8988T (cell line): ENCODE measurements around the gene TJP1.
"Not testable (repeated sequence)": the region's sequence is repeated elsewhere in the genome, so short reads cannot be mapped to it uniquely, and the experiment has no call there.

Experiments
- DNase-seq: peaks from one replicate; pipeline ENCODE4 v3.0.0; 2011

Gene TJP1

DNA sequence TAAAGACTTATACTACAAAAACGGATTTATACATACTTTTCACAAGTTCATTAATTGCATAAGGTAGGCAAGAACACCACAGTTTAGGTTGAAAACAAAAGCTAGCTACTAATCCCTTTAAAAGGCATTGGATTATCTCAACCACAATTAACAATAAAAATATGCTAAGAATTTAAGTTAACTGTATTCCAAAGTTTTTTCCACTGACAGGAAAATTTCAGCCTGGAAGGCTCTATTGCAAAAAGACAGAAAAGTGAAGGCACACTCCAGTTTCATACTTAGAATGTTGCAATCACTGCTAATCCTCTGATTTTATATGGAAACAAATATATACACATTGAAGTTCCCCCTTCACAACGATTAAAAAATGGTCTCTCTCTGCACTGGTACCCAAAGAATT lies 71.5 kb downstream of the TJP1 start:
- DNase-seq: no peak

DNA sequence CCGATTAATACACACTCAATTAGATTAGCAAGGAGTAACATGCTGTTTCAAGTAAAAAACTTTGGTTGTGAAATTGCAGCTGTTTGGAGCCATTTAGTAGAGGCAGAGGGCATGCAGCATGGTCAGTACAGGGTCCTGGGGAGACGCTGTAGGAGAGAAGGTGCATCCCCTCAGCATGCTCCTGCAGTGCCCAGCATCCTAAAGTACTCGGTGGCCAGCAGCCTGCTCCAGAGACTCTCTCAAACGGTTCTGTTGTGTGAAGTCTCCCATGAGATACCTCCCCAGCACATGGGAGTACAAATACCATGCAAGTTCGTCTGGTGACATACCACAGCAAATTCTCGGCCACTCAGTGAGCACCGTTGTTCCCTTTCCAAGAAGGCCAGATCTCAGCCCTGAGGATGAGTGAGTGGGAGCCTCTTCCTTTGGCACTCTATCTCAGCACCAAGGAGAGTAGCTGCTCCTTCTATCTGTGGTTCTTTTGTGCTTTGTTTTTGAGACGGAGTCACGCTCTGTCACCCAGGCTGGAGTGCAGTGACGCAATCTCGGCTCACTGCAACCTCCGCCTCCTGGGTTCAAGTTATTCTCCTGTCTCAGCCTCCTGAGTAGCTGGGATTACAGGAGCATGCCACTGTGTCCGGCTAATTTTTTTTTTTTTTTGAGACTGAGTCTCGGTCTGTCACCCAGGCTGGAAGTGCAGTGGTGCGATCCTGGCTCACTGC lies 72.7 kb downstream of the TJP1 start:
- DNase-seq: no peak

DNA sequence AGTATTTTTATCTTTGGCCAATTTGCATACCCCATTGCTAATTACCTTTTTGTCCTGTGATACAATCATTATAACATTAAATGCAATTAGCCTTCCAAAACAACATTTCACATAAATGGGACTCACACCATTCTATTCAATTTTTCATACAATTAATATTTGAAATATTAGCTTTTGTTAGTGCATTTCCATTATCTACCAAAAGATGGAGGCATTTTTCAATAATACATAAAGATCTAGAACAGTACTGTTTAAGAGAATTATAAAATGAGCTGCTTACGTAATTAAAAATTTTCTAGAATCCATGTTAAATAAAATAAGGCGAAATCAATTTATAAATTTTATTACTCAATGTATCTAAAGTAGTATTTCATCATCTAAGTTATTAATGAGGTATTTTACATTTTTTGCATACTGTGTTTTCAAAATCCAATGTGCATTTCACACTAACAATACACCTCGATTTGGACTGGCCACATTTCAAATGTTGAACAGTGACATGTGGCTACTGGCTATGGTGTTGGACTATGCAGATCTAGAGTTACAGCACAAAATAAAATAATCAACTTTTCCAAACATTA lies 74.3 kb downstream of the TJP1 start:
- no peak for DNase-seq

DNA sequence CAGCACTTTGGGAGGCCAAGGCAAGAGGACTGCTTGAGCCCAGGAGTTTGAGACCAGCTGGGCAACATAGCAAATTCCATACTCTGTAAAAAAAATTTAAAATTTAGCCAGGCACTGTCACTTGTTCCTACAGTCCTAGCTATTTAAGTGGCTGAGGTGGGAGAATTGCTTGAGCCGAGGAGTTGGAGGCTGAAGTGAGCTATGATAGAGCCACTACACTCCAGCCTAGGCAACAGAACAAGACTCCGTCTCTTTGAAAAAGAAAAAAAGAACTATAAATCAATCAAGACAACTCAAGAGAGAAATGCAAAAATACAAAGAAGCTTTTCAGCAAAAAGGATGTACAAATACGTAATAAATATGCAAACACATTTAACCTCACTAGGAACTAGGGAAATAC lies 78.8 kb downstream of the TJP1 start:
- no peak for DNase-seq

DNA sequence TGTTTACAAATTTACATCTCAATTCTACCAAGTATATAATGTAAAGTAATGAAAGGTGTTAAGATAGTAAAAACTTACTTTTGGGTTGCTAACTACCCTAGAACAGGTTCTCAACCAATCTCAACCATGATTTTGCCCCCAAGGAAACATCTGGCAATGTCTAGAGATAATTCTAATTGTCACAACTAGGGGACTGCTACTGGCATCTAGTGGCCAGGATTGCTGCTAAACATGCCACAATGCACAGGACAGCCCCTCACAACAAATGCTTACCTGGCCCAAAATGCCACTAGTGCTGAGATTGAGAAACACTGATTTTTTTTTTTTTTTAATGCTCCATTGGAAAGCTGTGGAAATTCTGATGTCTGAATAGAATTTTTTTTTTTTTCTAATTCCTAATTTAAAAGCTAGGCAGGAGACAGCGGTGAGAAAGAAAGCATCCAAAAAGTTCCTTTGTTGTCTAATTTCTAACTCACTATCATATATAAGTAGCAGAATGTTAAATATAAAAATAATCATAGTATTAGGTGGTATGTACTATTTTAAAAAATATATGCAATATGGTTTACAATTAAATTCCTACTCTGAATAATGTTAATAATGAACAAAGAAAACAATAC lies 81.5 kb downstream of the TJP1 start:
- DNase-seq: no peak

DNA sequence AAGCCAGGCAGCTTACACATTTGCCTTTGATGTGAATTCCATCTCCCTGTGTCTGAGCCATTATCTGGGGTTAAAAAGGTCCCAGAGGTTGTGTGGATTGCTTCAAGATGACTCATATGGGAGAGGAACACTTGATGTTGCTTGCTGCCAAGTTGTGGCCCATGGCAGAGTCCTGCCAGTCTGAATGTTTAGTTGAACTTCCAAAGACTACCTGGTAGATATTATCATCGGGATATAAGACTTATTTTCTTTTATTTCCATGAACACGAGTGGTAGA lies 85.6 kb downstream of the TJP1 start:
- DNase-seq: no peak

DNA sequence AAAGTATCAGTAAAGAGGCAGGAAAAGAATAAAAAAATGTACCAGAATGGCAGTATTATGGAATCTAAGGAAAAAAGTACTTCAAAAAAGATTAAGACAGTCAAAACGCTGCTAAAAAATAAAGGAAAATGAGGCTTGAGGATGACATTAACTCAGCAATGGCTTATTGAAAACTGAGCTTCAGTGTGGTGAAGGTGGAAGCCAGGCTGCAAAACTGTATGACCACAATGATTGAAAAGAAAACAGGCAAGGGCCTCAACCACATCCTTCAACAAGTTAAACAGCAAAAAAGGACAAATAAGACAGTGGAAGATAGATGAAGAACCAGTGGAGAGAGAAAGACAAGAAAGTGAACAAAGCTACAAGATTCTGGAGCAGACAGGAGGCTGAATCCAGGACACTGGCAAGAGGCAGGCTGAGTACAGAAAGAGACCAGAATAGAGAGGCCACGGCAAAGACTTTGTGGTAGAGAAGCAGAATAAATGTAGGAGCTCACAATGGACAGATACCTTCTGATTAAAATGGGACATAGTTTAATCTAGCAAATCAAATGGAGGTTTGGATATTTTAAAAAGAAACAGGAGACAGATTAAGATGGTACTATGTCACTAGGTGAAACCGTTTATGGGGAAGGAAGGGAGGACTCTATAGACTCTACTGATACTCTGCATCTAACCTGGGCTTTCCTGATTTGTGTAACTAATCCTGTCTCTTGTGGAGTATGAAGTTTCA lies 86.1 kb downstream of the TJP1 start:
- DNase-seq: no peak

DNA sequence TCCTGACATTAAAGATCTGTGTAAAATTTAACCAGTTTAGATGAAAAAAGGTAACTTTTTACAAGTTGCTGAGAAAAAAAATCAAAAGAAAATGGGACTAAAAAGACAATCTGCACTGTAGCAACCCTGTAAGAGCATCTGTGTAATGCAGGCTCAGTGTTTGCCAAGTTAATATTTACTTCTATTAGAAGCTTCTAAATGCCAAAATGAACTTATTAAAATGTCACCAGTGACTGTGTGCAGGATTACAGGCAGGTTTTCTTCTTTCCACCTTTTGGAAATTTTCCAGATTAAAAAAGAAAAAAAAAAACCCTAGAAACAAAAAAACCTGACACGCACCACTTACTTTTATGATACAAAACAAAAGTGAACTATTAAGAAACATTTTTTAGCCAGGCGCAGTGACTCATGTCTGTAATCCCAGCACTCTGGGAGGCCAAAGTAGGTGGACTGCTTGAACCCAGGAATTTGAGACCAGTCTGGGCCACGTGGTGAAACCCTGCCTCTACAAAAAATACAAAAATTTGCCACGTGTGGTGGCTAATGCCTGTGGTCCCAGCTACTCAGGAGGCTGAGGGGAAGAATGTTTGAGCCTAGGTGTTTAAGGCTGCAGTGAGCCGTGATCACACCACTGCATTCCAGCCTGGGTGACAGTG lies 87.2 kb downstream of the TJP1 start:
- no peak for DNase-seq

DNA sequence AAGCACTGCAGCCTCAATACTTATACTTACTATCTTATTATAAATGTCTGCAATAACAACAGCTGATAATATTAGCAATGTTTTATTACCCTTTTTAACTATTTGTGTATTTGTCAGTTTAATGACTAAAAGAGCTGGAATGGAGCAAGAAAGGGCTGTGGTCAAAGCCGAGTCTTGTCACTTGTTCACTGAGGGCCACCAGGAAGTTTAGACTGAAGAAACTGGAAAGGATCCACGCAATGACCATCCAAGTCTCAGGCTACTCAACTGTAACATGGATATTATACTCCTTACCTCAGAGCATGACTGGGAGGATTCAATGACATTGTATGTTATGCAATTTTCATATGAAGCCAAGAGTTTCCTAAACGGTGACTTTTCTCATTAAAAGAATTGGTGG lies 90.4 kb downstream of the TJP1 start:
- no peak for DNase-seq

DNA sequence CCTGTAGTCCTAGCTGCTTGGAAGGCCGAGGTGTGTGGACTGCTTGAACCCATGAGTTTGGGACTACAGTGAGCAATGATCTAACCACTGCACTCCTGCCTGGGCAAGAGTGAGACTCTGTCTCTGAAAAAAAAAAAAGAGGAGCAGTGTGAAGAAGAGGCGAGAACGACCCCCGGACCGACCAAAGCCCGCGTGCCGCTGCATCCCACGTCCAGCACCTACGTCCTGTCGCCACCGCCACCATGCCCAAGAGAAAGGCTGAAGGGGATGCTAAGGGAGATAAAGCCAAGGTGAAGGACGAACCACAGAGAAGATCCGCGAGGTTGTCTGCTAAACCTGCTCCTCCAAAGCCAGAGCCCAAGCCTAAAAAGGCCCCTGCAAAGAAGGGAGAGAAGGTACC lies 91.8 kb downstream of the TJP1 start:
- DNase-seq: not testable (repeated sequence)

DNA sequence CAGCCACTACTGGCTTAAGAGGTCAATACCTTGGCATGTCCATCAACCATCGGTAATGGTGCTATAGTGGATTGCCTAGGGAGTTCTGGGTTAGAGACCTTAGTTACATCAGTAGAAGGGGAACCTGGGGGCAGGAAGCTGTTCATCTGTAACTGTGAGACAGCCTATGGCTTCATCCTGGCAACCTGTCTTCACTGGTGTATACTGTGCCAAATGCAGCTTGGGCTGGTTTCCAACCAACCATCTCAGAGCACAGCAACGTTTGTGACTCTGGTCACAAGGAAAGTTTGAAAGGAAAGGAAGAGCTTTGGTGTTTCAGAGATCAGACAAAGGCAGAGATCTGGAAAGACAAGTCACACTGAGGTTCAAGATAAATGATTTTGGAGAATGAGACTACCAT lies 93.8 kb downstream of the TJP1 start:
- no peak for DNase-seq

DNA sequence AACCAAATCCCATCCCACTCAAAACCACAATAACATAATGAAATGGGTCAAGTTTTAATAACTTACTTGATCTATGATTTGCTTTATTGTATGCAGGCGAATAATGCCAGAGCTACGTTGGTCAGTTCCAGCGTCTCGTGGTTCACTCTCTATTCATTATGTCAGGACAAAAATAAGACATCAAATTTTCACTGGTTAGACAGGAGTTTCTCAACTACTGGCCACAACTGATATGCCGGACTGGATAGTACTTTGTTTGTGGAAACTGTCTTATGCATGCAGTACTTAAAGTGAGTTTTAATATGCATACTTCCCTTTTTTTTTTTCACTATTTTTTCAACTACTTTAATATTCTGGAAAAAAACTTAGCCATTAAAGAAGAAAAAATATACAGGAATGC lies 94.4 kb downstream of the TJP1 start:
- no peak for DNase-seq

DNA sequence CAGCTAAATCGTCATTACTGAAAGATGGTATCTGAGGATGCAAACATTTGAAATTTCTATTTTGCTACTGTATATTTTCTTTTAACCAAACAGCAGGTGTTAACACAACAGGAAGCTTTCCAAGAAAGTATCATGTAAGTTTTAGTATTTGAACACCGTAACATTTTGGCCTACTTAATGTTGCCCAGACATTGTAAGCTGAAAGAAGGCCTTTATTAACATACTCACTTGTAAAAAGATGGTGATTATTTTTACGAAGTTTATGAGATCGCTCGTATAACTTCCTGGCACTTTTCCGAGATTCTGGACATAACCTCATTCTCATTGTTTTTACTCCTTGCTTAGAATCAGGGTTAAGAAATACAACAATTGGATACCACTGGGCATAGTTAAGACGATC lies 95.7 kb downstream of the TJP1 start:
- DNase-seq: no peak

DNA sequence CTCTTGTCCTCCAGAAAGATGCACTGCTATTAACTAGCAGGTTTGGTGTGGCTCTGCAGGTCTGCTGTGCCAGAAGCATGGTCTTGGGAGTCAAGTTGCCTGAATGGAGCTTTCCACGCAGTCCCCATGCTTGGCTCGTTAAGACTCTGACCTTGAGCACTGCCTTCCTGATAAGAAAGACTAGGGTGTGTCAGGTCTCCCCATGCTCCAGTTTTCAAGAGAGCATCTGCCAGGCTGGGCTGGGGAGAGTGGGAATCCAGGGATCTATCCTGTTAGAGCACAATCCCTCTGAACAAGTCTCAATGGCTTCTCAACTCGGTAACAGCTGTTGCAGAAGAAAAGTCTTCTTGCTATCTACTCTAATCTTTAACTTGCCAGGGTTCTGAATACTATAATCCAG lies 98.2 kb downstream of the TJP1 start:
- DNase-seq: no peak

DNA sequence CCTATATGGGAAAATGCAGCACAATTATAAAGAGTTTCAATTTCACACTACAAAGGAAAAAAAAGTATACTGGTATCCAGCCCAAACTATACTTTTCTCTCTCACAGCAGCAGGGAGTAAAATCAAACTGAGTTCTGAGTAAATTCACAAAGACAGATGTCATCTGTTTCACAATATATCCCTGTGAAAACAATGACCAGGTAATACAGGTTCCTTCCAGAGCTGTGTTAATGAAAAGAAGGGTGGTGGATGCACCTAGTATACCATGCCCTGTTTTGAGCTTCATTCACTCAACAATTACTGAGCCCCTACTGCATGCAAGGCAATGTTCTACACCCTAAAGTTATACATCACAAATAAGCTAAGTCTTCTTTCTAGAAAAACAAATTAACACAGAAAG lies 108.5 kb downstream of the TJP1 start:
- DNase-seq: no peak

DNA sequence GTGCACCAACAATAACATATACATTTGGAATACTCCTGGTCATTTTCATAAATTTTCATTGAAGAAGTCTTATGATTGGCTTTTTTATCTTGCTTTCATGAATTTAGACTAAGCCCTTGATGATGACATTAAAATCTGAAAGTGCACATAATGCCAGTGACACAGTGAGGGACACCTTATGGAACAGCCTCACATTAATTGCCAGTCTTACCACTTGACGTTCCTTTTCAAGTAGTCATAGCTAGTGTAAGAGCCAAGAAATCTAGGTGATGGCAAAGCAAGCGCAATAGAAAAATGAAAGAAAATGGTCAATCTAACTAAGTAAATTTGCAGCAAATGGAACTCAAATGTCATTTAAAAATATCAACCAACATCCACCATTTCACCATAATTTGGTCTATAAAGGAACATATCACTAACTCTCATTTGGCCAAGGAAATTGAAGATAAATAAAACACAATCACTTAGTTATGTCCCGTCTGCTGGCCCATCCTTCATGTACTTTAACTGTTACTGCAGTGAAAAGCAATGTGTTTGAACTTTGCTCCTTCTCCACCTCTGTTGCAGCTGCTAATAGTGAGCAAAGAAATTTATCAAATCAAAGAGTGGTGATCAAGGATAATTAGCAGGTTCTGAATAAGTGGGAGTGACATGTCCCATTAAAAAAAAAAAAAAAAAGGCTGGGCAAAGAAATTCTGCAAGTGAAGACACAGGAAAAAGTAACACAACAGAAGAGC lies 110.0 kb downstream of the TJP1 start:
- DNase-seq: no peak

DNA sequence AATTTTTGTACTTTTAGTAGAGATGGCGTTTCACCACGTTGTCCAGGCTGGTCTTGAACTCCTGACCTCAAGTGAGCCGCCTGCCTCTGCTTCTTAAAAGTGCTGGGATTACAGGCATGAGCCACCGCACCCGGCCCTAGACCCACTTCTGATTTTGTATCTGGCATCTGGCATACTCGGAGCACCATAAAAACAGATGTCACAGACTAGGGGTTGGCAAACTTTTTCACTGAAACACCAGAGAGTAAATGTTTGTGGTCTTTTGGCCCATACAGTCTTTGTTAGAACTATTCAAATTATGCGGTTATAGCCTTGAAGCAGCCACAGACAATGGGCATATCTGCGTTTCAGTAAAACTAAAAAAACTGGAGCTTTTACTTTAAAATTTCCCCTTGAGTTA lies 110.7 kb downstream of the TJP1 start:
- DNase-seq: no peak

DNA sequence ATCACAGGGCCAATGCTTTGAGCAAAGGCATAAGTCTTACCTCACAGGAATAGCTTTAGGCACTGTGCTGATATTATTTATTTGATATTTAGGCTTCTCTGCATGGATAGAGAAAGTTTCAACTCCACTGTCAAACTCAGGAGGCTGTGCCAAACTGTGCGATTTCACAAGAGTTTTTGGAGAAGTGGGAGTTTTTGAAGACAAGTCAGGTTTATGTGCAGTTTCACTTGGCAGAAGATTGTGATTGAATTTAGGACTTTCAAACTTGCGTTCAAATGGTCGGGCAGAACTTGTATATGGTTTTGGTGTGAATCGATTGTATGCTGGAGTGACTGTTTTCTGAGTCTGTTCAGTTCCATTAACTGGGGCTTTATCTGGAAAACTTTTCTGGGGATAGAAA lies 113.7 kb downstream of the TJP1 start:
- no peak for DNase-seq

DNA sequence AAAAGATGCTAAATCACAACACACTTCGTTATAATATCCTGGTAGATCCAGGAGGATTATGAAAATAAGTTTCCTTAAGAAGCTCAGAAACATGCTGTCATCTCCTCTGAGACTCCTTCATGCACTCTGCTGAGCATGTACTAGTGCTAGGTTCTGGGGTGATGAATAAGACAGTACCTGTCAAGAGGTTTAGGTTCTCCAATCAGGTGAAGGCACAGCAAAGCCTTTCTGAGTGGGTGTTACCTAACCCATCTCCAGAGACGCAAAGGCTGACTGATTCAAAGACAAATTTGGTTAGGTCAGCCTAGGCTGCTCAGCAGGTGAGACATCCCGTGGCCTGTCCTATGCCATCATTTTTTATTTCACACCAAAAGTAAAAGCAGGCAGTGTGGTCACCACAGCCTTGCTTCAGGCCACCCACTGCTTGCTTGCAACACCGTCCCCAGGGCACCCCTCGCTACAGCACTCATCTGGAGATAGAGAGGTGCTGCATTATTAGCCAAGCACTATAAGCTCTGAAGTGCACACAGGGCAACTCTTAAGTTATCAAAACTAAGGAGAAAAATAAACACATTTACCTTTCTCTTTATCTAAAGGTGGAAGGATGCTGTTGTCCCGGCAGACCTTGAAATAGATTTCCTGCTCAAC lies 117.2 kb downstream of the TJP1 start:
- no peak for DNase-seq

DNA sequence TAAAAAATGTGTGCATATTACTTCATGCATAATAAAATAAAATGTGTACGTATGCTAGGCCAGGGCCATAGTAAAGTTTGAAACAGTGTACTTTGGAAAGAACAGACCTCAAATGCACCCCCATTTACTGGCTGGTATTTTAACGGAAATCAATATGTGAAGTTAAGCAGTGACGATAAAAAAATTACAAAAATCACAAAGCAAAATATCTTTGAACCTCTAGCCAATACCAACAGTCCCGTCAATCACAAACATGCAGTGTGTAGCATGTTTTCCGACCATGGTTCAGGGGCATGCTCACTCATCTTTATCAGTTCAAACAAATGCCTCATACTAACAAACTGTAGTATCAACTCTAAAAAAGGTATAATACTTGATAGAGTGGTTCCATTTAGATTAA lies 121.1 kb downstream of the TJP1 start:
- DNase-seq: no peak

DNA sequence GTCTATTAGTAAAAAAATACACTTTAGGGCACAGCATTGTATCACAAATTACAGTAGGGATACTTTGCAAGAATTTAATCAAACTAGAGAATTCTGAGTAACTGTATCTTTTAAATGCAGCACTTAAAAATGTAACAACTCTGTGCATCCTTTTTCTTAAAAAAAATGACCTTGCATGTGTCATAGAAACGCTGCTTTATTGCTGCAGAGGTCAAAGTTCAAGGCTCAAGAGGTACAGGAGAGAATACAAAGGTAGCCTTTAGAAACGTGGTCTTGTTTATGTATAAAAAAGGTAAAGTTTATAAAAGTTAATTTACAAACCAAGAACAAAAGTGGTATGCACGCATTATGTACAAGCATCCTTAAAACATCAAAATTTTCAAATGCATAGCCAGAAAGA lies 122.0 kb downstream of the TJP1 start:
- DNase-seq: no peak

DNA sequence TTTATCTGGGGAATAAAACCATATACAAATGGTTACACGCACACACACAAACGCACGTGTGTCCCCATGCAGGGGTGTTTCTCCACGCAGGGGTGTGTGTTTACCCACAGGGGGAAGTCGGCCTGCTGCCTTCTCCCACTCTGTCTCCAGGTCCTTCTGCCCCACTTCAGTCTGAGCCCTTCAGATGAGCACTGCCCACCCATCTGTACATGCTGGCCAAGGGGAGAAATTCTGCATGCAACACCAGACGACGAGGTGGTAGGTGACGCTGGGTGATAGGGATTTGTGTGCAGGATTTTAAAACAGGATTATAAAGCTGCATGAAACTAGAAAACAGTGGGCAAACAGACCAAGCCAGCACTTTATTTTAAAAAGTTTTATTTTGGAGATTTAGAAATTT lies 122.5 kb downstream of the TJP1 start:
- no peak for DNase-seq
